ENCODE data around the gene RIPPLY2. TPM values are rescaled to one million over a fixed set of nuclear protein-coding genes. Genes with fewer than 3 reads are reported as not detected.

Gene RIPPLY2
- total and polyA plus RNA-seq, 9 of the 15 experiments (the other 6 are each of a cell fraction or from before 2014, with no cell fraction given), result not detected

DNA sequence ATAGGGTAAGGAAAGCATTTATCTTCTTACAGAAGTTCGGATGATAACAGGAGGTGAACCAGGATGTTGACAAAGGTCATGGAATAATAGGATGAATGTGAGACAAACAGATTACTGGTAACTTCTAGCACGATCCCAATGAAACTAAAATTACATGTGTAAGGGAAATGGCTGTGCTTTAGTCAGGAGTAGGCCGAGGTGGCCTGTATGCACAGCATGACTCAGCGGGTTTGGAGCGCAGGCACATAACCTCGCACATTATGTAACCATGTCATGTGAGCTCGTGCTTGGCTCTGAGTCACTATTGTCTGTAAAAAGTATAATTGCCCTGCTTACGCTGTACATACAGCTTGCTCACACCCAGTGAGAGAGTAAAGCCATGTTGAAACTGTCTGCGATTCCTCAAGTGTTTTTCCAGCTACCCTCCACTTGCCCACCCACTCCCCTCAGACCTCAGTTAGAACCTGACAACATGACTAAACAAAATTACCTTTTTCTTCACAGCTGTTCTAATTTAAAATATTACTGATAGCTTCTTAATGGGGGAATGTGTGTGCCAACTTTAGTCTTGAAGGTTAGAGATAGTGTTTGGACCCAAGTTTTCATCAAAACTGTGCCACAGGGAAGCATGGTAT is 14.5 kb downstream of the RIPPLY2 start (continued):
- TF ChIP-seq RB1 (IDR thresholded peaks at IDR 0.05; ENCODE audit: low read depth) (no peak), OTX1 (CRISPR knock-in tag; IDR thresholded peaks at IDR 0.05) (no peak), ZNF583 (CRISPR knock-in tag; IDR thresholded peaks at IDR 0.05) (peak; percentile 89), POLR3A (IDR thresholded peaks at IDR 0.05; ENCODE audit: borderline replicate concordance, extremely low read depth, insufficient read depth, insufficient read length) (no peak), ZNF79 (CRISPR knock-in tag; IDR thresholded peaks at IDR 0.05; ENCODE audit: low read depth) (peak; percentile 26; the same call in 1 of the 2 replicates), CXXC5 (CRISPR knock-in tag; IDR thresholded peaks at IDR 0.05) (peak; percentile 77), TFAP4 (CRISPR knock-in tag; IDR thresholded peaks at IDR 0.05; ENCODE audit: borderline replicate concordance) (no peak), PRDM10 (IDR thresholded peaks at IDR 0.05; ENCODE audit: partially characterized antibody) (no peak), ZNF589 (CRISPR knock-in tag; IDR thresholded peaks at IDR 0.05; ENCODE audit: low read depth) (peak; percentile 79), ERF (CRISPR knock-in tag; IDR thresholded peaks at IDR 0.05) (no peak), ARID1B (IDR thresholded peaks at IDR 0.05) (peak; percentile 26; the same call in 1 of the 2 replicates), ZBTB34 (CRISPR knock-in tag; IDR thresholded peaks at IDR 0.05) (no peak), POLR2A (conservative IDR thresholded peaks at IDR 0.05) (no peak), RNF2 (IDR thresholded peaks at IDR 0.05) (no peak; the same call in 1 of the 2 replicates), RBFOX2 (IDR thresholded peaks at IDR 0.05; ENCODE audit: low read depth, low read length) (no peak), ZNF174 (CRISPR knock-in tag; IDR thresholded peaks at IDR 0.05) (no peak), DIDO1 (tag; IDR thresholded peaks at IDR 0.05; ENCODE audit: low read depth) (peak; percentile 22; the same call in 1 of the 2 replicates), CREB5 (CRISPR knock-in tag; IDR thresholded peaks at IDR 0.05) (no peak)
- TF ChIP-seq, protein P1, sequence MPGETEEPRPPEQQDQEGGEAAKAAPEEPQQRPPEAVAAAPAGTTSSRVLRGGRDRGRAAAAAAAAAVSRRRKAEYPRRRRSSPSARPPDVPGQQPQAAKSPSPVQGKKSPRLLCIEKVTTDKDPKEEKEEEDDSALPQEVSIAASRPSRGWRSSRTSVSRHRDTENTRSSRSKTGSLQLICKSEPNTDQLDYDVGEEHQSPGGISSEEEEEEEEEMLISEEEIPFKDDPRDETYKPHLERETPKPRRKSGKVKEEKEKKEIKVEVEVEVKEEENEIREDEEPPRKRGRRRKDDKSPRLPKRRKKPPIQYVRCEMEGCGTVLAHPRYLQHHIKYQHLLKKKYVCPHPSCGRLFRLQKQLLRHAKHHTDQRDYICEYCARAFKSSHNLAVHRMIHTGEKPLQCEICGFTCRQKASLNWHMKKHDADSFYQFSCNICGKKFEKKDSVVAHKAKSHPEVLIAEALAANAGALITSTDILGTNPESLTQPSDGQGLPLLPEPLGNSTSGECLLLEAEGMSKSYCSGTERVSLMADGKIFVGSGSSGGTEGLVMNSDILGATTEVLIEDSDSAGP (CRISPR knock-in tag; IDR thresholded peaks at IDR 0.05), result no peak
